ENCODE measurements around the gene CYS1. TPM values are rescaled to one million over a fixed set of nuclear protein-coding genes. Genes with fewer than 3 reads are reported as not detected.
"Not testable (repeated sequence)": the region's sequence is repeated elsewhere in the genome, so short reads cannot be mapped to it uniquely, and the experiment has no call there.

The CYS1 gene
- total and polyA plus RNA-seq, 2 donors (not counting 3 experiments of a cell fraction or from before 2014, with no cell fraction given) = not detected

DNA sequence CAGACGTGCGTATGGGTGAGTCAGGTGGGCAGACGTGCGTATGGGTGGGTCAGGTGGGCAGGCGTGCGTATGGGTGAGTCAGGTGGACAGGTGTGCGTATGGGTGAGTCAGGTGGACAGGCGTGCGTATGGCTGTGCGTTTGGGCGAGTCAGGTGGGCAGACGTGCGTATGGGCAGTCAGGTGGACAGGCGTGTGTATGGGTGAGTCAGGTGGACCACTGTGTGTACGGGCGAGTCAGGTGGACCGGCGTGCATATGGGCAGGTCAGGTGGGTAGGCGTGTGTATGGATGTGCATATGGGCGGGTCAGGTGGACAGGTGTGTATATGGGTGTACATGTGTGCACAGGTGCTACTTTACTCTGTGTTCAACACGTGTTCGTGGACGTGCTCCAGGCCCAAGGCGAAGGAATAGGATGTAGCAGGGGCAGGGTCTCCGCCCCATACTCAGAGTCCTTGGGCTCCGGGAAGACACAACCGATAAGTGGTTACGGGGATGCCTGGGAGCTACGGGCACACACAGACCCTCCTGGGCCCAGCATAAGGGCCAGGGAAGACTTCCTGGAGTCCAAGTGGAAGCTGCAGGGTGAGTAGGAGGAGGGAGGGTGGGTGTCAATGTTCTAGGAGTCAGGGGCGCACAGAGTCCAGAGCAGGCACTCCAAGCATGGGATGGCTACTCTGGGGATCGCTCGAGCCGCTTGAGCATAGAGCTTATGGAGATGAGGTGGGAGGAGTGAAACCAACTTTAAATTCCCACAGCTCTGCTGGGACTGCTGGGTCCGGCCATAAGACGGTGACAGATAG lies 64.0 kb downstream of the CYS1 start:
- Histone ChIP-seq H2AFZ (ENCODE audit: low read depth, low read length) (no peak overlapping the region), H3K27me3 (ENCODE audit: control insufficient read depth in 2 of 2, insufficient read depth in 2 of 2, low read length in 2 of 2) (peaks cover 0 to 2% of the 10 kb centered on the region in 2 experiments), H3K79me2 (ENCODE audit: control insufficient read depth, insufficient read depth, low read length) (no peaks in the 10 kb centered on the region), H3K27ac (ENCODE audit: insufficient read depth, low read depth, low read length) (no peak overlapping the region), H4K20me1 (replicated peaks; ENCODE audit: control insufficient read depth, extremely low read depth, insufficient read depth, low read length) (no peaks in the 10 kb centered on the region), H3K36me3 (ENCODE audit: control insufficient read depth in 2 of 2, extremely low read depth in 1 of 2, insufficient read depth in 2 of 2, low read length in 2 of 2) (no peaks in the 10 kb centered on the region), H3K4me2 (ENCODE audit: insufficient read depth, low read length) (no peak overlapping the region), H3K9ac (replicated peaks; ENCODE audit: extremely low read depth, insufficient read depth, low read length) (no peak overlapping the region), H3K4me1 (ENCODE audit: control insufficient read depth, extremely low read depth, insufficient read depth, low read length) (no peaks in the 10 kb centered on the region), H3K4me3 (replicated peaks in 1 of 3; ENCODE audit: insufficient read depth in 1 of 3, low read depth in 1 of 3, low read length in 3 of 3) (no peak overlapping the region), H3K9me1 (replicated peaks; ENCODE audit: control insufficient read depth, extremely low read depth, insufficient read depth, low read length) (no peaks in the 10 kb centered on the region), H3K9me3 (replicated peaks; ENCODE audit: control insufficient read depth, insufficient read depth, low read length) (no peaks in the 10 kb centered on the region)
- DNase-seq (ENCODE audit: low read depth, low spot score) = no peak
- ChIA-PET CTCF (interaction anchor here (1.2 to 16.1 kb wide), 3 partner anchors 32 to 202 kb away, joined by 3 to 151 read pairs (median 5); no protein-coding TSS in a partner anchor), POLR2A (no interaction called here)
- no peak for FAIRE-seq
- no TSS peak for BruUV-seq (replicated peaks)
- dilution Hi-C loops (cut with MboI; ENCODE audit: extremely low pct_ligation_motif_present, low sequenced_read_pairs) = no loop called here
- no peak for TF ChIP-seq CTCF (IDR thresholded peaks at IDR 0.05; ENCODE audit: extremely low read depth in 1 of 2, insufficient read depth in 1 of 2, low read depth in 1 of 2, low read length in 2 of 2)
- no peak for TF ChIP-seq GATA2 (IDR thresholded peaks at IDR 0.05; ENCODE audit: insufficient read depth, insufficient read length, low read depth, low read length)
- no peak for TF ChIP-seq MYC (IDR thresholded peaks at IDR 0.05; ENCODE audit: low read depth, low read length)
- TF ChIP-seq POLR2A (IDR thresholded peaks at IDR 0.05; ENCODE audit: low read depth, low read length) = no peak
- TF ChIP-seq FOS (IDR thresholded peaks at IDR 0.05; ENCODE audit: borderline replicate concordance, insufficient read depth, low read length) = no peak
- no peak for TF ChIP-seq JUN (IDR thresholded peaks at IDR 0.05; ENCODE audit: borderline replicate concordance, insufficient read depth, insufficient read length, low read depth)
- no peak for TF ChIP-seq MAX (IDR thresholded peaks at IDR 0.05; ENCODE audit: insufficient read depth, insufficient read length)
- no peak for TF ChIP-seq EZH2 (IDR thresholded peaks at IDR 0.05; ENCODE audit: borderline replicate concordance, low read depth, low read length, severe bottlenecking)
- no peak for TF ChIP-seq POLR2AphosphoS5 (IDR thresholded peaks at IDR 0.05; ENCODE audit: insufficient read depth, low read depth, low read length)
- intact Hi-C loops (cut with micrococcal nuclease) = no loop called here

DNA sequence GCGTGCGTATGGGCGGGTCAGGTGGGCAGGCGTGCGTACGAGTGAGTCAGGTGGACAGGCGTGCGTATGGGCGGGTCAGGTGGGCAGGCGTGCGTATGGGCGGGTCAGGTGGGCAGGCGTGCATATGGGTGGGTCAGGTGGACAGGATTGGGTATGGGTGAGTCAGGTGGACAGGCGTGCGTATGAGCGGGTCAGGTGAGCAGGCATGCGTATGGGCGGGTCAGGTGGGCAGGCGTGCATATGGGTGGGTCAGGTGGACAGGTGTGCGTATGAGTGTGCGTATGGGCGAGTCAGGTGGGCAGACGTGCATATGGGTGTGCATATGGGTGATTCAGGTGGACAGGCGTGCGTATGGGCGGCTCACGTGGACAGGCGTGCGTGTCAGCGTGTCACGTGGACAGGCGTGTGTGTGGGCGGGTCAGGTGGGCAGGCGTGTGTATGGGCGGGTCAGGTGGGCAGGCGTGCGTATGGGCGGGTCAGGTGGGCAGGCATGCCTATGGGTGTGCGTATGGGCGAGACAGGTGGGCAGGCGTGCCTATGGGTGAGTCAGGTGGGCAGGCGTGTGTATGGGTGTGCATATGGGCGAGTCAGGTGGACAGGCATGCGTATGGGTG lies 64.7 kb downstream of the CYS1 start:
- POLR2A ChIA-PET; H3K36me3 ChIP-seq (ENCODE audit: control insufficient read depth in 2 of 2, extremely low read depth in 1 of 2, insufficient read depth in 2 of 2, low read length in 2 of 2); BruUV-seq (replicated peaks); FAIRE-seq; intact Hi-C loops (cut with micrococcal nuclease); H3K4me3 ChIP-seq (replicated peaks in 1 of 3; ENCODE audit: insufficient read depth in 1 of 3, low read depth in 1 of 3, low read length in 3 of 3); H3K4me1 ChIP-seq (ENCODE audit: control insufficient read depth, extremely low read depth, insufficient read depth, low read length); H3K27ac ChIP-seq (ENCODE audit: insufficient read depth, low read depth, low read length); H3K9me1 ChIP-seq (replicated peaks; ENCODE audit: control insufficient read depth, extremely low read depth, insufficient read depth, low read length); H3K27me3 ChIP-seq (ENCODE audit: control insufficient read depth in 2 of 2, insufficient read depth in 2 of 2, low read length in 2 of 2); CTCF ChIA-PET; H3K4me2 ChIP-seq (ENCODE audit: insufficient read depth, low read length); DNase-seq (ENCODE audit: low read depth, low spot score); dilution Hi-C loops (cut with MboI; ENCODE audit: extremely low pct_ligation_motif_present, low sequenced_read_pairs); H4K20me1 ChIP-seq (replicated peaks; ENCODE audit: control insufficient read depth, extremely low read depth, insufficient read depth, low read length); H3K9ac ChIP-seq (replicated peaks; ENCODE audit: extremely low read depth, insufficient read depth, low read length); H3K79me2 ChIP-seq (ENCODE audit: control insufficient read depth, insufficient read depth, low read length); H2AFZ ChIP-seq (ENCODE audit: low read depth, low read length); H3K9me3 ChIP-seq (replicated peaks; ENCODE audit: control insufficient read depth, insufficient read depth, low read length): not testable (repeated sequence)

Measured in endothelial cell of umbilical vein (primary cell).